ENCODE results near the gene WWTR1.

- TF ChIP-seq POLR2A (IDR thresholded peaks at IDR 0.05) (no peak), CTCF (IDR thresholded peaks at IDR 0.05) (no peak), EP300 (IDR thresholded peaks at IDR 0.05) (peak in 3 of 4 donors; percentile 25 to 59 (median 40)), POLR2AphosphoS5 (IDR thresholded peaks at IDR 0.05) (peak; percentile 18 to 75)
These were observed 81.8 kb downstream of the WWTR1 start for GRCh38 chr3:149575961-149576564.

All from upper lobe of left lung (tissue), 4 donors.